Epithelial cell of esophagus (primary cell): Measurements from ENCODE around the gene UPK1A.

Experiments
- DNase-seq: peaks from one replicate; pipeline ENCODE4 v3.0.0; 2010; ENCODE audit warnings: low read depth
- H3K4me3 ChIP-seq: 2 replicates; pipeline ENCODE4 v1.5.1; 2011; ENCODE audit warnings: mild to moderate bottlenecking, low read length, control low read depth
- TF ChIP-seq, protein P1 (sequence below): IDR thresholded peaks from 2 replicates; pipeline ENCODE4 v1.5.1; 2011; ENCODE audit warnings: low read depth, mild to moderate bottlenecking, low read length, control low read depth, inconsistent platforms; ENCODE audit not compliant: insufficient read depth; ENCODE audit errors: missing control alignments

Gene UPK1A

GRCh38 chr19:35666251-35666913 is at the start of gene UPK1A:
UPK1A (plus strand) TSS chr19:35666517; CDS start chr19:35666813, 296 bp downstream.
- DNase-seq: no peak
- H3K4me3 ChIP-seq: no peak within 1 kb of the TSS
- TF ChIP-seq, protein P1, sequence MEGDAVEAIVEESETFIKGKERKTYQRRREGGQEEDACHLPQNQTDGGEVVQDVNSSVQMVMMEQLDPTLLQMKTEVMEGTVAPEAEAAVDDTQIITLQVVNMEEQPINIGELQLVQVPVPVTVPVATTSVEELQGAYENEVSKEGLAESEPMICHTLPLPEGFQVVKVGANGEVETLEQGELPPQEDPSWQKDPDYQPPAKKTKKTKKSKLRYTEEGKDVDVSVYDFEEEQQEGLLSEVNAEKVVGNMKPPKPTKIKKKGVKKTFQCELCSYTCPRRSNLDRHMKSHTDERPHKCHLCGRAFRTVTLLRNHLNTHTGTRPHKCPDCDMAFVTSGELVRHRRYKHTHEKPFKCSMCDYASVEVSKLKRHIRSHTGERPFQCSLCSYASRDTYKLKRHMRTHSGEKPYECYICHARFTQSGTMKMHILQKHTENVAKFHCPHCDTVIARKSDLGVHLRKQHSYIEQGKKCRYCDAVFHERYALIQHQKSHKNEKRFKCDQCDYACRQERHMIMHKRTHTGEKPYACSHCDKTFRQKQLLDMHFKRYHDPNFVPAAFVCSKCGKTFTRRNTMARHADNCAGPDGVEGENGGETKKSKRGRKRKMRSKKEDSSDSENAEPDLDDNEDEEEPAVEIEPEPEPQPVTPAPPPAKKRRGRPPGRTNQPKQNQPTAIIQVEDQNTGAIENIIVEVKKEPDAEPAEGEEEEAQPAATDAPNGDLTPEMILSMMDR: no peak

GRCh38 chr19:35618857-35619256 is 47.5 kb upstream of the UPK1A start:
- no peak for DNase-seq
- no peak overlapping the region for H3K4me3 ChIP-seq
- TF ChIP-seq, protein P1: no peak

DNA sequence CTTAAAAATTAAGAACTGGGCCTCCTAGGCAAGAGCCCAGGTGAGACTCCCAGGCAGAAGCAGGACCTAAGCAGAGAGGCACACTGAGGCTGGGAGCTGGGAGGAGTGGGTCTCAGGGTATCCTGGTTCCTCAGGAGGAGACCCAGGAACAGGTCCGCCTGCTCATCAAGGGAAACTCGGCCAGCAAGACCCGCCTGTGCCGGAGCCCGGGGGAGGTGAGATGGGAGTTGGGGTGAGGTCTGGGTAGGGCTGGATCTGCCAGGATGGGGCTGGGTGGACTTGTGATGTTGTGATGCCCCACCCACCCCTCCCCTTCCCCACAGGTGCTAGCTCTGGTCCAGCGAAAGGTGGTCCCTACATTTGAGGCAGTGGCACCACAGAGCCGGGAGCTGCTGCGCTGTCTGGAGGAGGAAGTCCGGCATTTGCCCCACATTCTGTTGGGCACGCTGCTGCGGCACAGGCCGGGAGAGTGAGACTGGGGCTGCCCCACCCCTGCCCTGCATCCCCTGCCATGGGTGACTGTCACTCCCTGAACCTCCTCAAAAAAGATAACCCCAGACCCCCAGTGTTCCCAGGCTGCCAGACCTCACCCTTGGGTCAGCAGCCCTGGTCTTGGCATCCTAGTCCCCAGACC is 46.9 kb upstream of the UPK1A start:
- H3K4me3 ChIP-seq: no peak overlapping the region
- DNase-seq: no peak
- TF ChIP-seq, protein P1: no peak

GRCh38 chr19:35620001-35620400 is 46.3 kb upstream of the UPK1A start:
- no peak overlapping the region for H3K4me3 ChIP-seq
- no peak for DNase-seq
- TF ChIP-seq, protein P1: no peak

DNA sequence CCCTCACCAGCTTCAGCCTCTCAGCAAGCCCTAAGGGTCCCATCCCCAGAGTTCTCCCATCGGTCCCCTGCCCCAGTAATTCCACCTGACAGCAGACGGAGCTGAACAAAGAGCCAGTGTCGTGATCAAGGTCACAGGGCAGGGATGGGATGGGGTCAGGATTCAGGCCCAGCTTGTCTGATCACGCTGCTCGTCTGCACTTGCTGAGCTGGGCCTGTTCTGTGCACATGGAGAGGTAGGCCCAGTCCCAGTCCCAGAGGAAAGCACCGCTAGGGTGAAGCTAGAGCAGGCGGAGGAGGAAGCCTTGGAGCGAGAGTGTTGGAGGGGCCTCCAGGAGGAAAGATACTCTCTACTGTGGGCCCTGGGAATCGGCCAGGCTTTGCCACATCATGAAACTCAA is 44.6 kb upstream of the UPK1A start:
- no peak for DNase-seq
- no peak overlapping the region for H3K4me3 ChIP-seq
- TF ChIP-seq, protein P1: no peak

DNA sequence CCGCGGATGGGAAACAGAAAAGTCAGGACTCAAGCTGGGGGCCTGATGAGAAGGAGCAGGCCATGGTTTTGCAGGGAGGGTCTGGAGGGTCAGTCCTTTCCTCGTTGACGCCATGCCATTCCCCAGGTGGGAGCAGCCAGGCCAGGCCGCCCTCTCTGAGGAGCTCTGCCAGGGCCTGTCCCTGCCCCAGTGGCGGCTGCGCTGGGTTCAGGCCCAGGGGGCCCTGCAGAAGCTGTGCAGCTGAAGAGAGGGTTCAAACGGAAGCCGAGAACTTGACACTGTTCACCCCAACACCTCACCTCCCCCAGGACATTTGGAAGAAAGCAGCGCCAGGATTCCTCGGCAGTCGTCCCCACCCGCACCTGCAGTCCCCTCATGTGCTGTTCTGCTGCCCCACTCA is 43.6 kb upstream of the UPK1A start:
- DNase-seq: no peak
- H3K4me3 ChIP-seq: no peak overlapping the region
- TF ChIP-seq, protein P1: no peak
